Small intestine (tissue), 7 donors: ENCODE measurements around the gene ZNHIT3. TPM values are rescaled to one million over a fixed set of nuclear protein-coding genes. Genes with fewer than 3 reads are reported as not detected.
A peak's percentile ranks its signal among the peaks of the same experiment; 100 is the strongest.

Source experiments
- DNase-seq, 2 donors: peaks; one replicate each; pipeline versions ENCODE4 v3.0.0 to v3.0.0-alpha.2; 2013
- FAIRE-seq: peaks from 2 replicates; lab custom pipeline; 2012; peaks lifted over from hg19 to GRCh38; lab: Jason Lieb, UNC
- H3K27ac ChIP-seq, 3 donors: one replicate each; pipeline ENCODE4 v1.5.1; 2013; ENCODE audit warnings: low read length in 2 of 3, mild to moderate bottlenecking in 2 of 3, control low read depth in 1 of 3, inconsistent platforms in 1 of 3, low read depth in 1 of 3, moderate library complexity in 1 of 3
- H3K27me3 ChIP-seq, 3 donors: one replicate each; pipeline ENCODE4 v1.6.1; 2013; ENCODE audit warnings: low read length in 3 of 3, inconsistent platforms in 1 of 3; ENCODE audit not compliant: control insufficient read depth in 3 of 3, insufficient read depth in 3 of 3
- H3K36me3 ChIP-seq, 3 donors: one replicate each; pipeline ENCODE4 v1.6.1; 2013; ENCODE audit warnings: low read length in 3 of 3, inconsistent platforms in 1 of 3, low read depth in 1 of 3, mild to moderate bottlenecking in 1 of 3, moderate library complexity in 1 of 3; ENCODE audit not compliant: control insufficient read depth in 3 of 3, insufficient read depth in 2 of 3
- H3K4me1 ChIP-seq, 3 donors: one replicate each; pipeline ENCODE4 v1.6.1; 2013; ENCODE audit warnings: low read length in 2 of 3, inconsistent platforms in 1 of 3, low read depth in 1 of 3, mild to moderate bottlenecking in 1 of 3, moderate library complexity in 1 of 3; ENCODE audit not compliant: control insufficient read depth in 3 of 3, insufficient read depth in 2 of 3
- H3K4me3 ChIP-seq, 3 donors: one replicate each; pipeline ENCODE4 v1.5.1; 2013; ENCODE audit warnings: low read length in 3 of 3, control low read depth in 1 of 3, inconsistent platforms in 1 of 3, low read depth in 1 of 3, mild to moderate bottlenecking in 1 of 3, moderate library complexity in 1 of 3
- H3K9me3 ChIP-seq, 2 donors: one replicate each; pipeline ENCODE4 v1.6.1; 2013; ENCODE audit warnings: low read depth in 1 of 2, low read length in 1 of 2; ENCODE audit not compliant: control insufficient read depth in 2 of 2, insufficient read depth in 1 of 2
- WGBS, 3 donors: extraction: QIAGEN DNeasy Blood & Tissue Kit; methylation state at CpG; one replicate each; pipeline ENCODE4 v1.1.7; 2013; 5-methylcytosine and 5-hydroxymethylcytosine counted together
- polyA plus RNA-seq, 4 donors: library from polyadenylated mRNA; stranded (reverse) in 3 of 4; unstranded in 1 of 4; fragments of 200-250 nt in 3 of 4; fragments of 120-200 nt in 1 of 4; gene quantifications; one replicate each; pipeline versions ENCODE4 v1.2.1 to v1.2.3, GENCODE V29; 2013
- donor health status: healthy with polysubstance abuse.
- donor health status: control.
- donor health status: control.
- donor health status: Bipolar disorder and iron deficiency.
- donor health status: healthy.

ZNHIT3 gene
- polyA plus RNA-seq, 4 donors: 41.8 to 53.4 (median 48.7) TPM

DNA sequence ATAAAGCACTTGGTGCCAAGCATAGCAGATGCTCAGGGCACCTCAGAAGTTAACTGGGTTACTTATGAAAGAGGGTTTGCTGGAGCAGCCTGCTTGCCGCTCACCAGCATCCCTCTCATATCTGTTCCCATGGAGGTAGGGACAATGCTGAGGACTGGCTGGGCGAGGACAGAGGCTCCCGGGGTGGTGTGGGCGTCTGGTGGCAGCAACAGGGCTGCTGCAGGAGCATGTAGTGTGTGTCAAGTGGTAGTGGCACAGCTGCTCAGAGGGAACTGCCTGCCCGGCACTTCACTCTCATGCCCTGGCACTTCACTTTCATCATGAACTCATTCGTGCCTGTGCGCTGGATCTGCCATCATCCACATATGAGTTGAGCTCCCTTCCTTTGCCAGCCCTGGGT is 26.9 kb upstream of the ZNHIT3 start:
- WGBS, 3 donors: 58 to 76% (median 64%) methylated on average over 7 of the region's 7 CpGs
- no peaks in the 10 kb centered on the region for H3K36me3 ChIP-seq
- no peak for FAIRE-seq
- H3K4me3 ChIP-seq: no peak overlapping the region
- H3K27me3 ChIP-seq: peaks cover 0 to 27% (median 8%) of the 10 kb centered on the region in 3 donors
- no peak overlapping the region for H3K27ac ChIP-seq
- no peak for DNase-seq
- no peaks in the 10 kb centered on the region for H3K4me1 ChIP-seq
- H3K9me3 ChIP-seq: no peaks in the 10 kb centered on the region

DNA sequence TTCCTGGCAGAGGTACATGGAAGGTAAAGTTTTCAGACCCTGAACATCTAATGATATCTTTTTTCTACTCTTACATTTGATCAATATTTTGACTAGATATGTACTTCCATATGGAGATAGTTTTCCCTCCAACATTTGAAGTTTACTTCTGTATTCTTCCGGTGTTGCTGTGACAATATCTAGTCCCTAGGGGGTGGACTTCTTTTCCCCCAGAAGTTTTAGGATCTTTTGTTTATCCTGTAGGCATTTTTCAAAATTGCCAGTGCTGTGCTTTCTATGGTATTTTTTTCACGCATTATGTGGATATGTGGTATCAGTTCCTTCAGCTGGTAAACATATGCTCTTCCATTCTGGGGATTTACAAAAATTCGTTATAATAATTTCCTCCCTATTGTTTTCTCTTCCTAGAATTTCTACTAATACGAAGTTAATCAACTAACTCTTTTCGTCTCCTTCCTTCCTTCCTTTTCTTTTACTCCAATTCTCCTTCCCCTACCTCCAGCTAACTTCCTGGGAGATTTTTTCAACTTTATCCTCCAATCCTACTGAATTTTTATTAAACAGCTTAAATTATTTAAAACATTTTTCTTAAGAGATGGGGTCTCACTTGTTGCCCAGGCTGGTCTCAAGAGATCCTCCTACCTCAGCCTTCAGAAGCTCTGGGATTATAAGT is 26.1 kb upstream of the ZNHIT3 start:
- no peaks in the 10 kb centered on the region for H3K36me3 ChIP-seq
- H3K4me3 ChIP-seq: no peak overlapping the region
- H3K27me3 ChIP-seq: peaks cover 0 to 35% (median 14%) of the 10 kb centered on the region in 3 donors
- WGBS, 3 donors: 67 to 73% (median 69%) methylated on average over 5 of the region's 5 CpGs
- no peak for FAIRE-seq
- H3K27ac ChIP-seq: no peak overlapping the region
- H3K9me3 ChIP-seq: no peaks in the 10 kb centered on the region
- no peaks in the 10 kb centered on the region for H3K4me1 ChIP-seq
- no peak for DNase-seq

DNA sequence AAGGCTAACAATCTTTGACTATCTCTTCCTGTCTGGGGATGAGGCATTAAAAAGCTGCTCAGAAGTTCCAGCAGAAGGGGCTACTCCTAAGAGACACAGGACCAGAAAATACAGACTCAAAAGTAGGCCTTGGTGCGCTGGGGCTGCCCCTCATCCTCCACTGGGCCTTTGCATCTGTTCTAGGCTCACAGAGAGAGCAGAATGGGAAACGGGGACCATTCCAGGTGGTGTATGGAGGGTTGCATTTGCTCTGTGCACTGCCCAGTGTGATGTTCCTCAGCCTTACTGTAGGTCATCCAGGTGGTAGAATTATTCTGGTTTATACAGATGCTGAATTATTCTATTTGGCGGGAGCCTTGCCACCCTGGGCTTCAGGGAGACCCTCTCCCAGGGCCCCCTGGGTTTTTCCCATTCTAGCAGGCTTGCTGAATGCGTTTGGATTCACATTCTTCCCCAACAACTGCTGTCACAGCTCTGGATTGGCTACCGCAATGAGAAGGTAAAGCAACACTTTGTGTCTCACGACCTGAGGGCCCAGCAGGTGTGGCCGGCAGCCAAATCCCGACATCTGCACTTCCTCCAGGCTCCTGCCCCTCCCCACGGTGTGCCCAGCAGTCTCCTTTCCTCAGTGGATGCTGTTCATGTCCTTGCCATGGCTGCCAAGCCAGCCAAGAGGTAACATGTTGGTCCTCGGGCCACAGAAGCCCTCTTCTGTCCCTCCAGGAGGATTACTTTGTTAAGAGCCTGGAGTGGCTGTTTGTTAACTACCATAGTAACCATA is 25.0 kb upstream of the ZNHIT3 start:
- Histone ChIP-seq H3K4me1 (no peaks in the 10 kb centered on the region), H3K27ac (no peak overlapping the region), H3K27me3 (peaks cover 0 to 43% (median 14%) of the 10 kb centered on the region in 3 donors), H3K36me3 (no peaks in the 10 kb centered on the region), H3K4me3 (no peak overlapping the region), H3K9me3 (no peaks in the 10 kb centered on the region)
- 43 to 56% (median 43%) methylated on average over 10 of the region's 10 CpGs for WGBS, 3 donors
- FAIRE-seq (no peak), DNase-seq (no peak)

DNA sequence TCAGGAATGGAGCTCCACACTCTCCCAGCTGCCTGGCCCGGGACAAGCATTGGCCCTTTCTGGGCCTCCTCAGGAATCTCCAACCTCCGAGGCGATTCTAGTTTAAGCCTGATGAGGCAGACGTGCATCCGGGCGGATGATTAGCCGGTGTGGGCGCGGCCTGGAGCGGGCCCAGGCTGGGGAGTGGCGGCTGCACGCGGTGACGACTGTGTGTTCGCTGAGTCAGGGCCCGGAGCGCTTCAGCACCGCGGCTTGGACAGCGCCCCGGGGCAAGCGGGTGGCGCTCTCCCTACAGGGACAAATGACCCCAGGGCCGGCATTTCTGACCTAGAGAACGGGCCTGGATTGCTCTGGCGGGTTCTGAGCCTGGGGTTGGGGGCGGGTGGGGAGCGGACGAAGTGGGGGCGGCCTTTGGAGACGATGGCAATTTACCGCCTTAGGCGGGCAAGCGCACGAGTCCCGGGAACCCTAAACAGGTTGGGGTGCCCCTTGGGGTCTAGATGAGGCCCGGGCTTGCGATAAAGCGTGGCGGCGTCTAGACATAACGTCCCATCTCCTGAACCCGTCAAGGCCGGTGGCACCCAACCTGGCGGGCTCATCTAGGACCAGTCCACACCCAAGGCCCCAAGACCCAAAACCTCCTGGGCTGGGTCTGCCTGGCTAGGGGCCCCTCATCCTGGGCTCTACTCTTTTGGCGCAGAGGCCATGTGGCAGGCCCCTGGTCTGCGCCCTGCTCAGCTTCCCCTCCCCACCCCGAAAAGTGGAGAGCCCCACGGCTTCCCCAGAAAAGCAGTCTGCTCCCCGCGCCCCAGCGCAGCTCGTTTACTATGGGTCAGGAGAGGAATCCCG is 22.3 kb upstream of the ZNHIT3 start:
- 16 to 27% (median 20%) methylated on average over 51 to 54 of the region's 54 CpGs for WGBS, 3 donors
- peak; percentile 72 to 88 for DNase-seq
- H3K9me3 ChIP-seq: no peaks in the 10 kb centered on the region
- no peaks in the 10 kb centered on the region for H3K4me1 ChIP-seq
- no peak overlapping the region for H3K4me3 ChIP-seq
- peaks cover 0 to 50% (median 18%) of the 10 kb centered on the region in 3 donors for H3K27me3 ChIP-seq
- no peak overlapping the region for H3K27ac ChIP-seq
- no peaks in the 10 kb centered on the region for H3K36me3 ChIP-seq
- no peak for FAIRE-seq

DNA sequence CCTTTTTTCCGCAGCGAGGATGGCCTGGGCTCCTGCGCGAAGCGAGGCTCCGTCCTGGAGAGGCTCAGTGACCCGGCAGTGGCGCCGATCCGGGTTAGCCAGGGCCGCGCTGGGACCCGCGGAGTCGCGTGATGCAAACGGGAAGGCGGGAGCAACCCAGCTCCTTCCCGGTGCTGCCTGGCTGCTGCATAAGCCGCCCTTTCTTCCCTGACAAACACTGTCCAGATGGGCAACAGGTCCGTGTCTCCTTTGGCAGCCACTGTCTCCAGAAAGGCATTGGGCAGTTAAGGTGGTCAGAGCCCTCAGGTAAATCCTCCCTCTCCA is 21.8 kb upstream of the ZNHIT3 start:
- DNase-seq: no peak
- no peaks in the 10 kb centered on the region for H3K36me3 ChIP-seq
- FAIRE-seq: no peak
- H3K4me3 ChIP-seq: no peak overlapping the region
- WGBS, 3 donors: 17 to 26% (median 24%) methylated on average over 20 to 21 of the region's 21 CpGs
- H3K27ac ChIP-seq: no peak overlapping the region
- H3K9me3 ChIP-seq: no peaks in the 10 kb centered on the region
- H3K27me3 ChIP-seq: peaks cover 0 to 51% (median 20%) of the 10 kb centered on the region in 3 donors
- no peaks in the 10 kb centered on the region for H3K4me1 ChIP-seq

DNA sequence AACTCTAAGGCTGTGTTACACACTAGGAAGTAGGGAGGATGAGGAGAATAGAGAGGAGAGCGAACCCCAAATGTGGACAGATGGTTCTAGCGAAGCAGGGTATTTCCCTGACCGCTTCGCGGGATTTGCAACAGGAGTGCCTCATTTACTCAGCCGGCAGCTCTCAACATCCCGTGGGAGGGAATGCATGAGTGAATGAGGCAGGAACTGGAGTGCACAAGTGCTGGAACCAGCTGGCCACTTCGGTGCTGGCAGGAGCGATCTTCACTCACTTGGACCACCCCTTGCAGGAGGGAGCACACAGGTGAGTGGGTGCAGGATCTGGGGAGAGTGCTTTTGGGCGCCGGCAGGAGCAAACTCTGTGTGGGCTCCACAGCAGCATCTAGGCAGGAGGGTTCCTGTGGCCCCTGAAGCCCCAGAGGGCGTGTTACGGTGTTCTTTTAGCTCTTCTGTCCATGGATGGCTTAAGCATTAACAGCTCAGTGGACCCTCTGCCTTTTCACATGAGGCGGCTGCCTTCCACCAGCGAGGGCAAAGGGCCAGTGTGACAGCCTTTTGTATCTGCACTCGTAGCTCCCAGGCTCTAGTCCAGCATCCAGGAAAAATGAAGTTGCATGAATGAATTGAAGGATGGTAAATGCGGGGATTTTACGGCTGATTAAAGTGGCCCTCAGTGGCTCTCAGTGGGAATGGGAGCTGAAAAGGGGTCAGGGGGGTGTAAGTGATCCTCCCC is 17.4 kb upstream of the ZNHIT3 start:
- H3K27me3 ChIP-seq: peaks cover 0 to 35% (median 19%) of the 10 kb centered on the region in 3 donors
- no peak for FAIRE-seq

DNA sequence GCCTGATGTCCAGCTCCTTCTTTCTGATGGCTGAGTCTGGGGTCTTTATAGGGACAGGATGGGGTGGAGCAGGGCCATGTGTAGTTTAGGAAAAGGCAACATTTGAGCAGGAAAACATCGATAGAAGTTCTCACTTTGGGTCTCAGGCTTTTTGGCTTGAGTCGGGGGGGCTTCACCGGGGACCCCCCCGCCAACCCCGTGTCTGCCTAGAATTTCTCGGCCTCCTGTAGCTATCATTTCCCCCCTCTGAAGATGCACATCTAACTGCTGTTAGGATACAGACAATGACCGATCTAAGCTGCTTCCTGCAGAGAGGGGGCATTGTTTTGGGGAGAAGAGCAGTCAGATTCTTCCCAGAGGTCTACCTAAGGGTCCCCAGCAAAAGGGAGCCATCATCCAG is 16.7 kb upstream of the ZNHIT3 start:
- FAIRE-seq: no peak
- Histone ChIP-seq H3K9me3 (no peaks in the 10 kb centered on the region), H3K4me3 (no peak overlapping the region), H3K36me3 (no peaks in the 10 kb centered on the region), H3K27me3 (peaks cover 0 to 29% (median 13%) of the 10 kb centered on the region in 3 donors), H3K27ac (no peak overlapping the region), H3K4me1 (no peaks in the 10 kb centered on the region)
- no peak for DNase-seq
- WGBS, 3 donors: 70 to 75% (median 72%) methylated on average over 7 of the region's 7 CpGs

More for the DNA sequence above, 17.4 kb upstream of the ZNHIT3 start:
- Histone ChIP-seq H3K36me3 (no peaks in the 10 kb centered on the region), H3K4me1 (no peaks in the 10 kb centered on the region), H3K4me3 (no peak overlapping the region), H3K9me3 (no peaks in the 10 kb centered on the region), H3K27ac (no peak overlapping the region)
- 67 to 71% (median 69%) methylated on average over 18 of the region's 18 CpGs for WGBS, 3 donors
- DNase-seq: no peak

DNA sequence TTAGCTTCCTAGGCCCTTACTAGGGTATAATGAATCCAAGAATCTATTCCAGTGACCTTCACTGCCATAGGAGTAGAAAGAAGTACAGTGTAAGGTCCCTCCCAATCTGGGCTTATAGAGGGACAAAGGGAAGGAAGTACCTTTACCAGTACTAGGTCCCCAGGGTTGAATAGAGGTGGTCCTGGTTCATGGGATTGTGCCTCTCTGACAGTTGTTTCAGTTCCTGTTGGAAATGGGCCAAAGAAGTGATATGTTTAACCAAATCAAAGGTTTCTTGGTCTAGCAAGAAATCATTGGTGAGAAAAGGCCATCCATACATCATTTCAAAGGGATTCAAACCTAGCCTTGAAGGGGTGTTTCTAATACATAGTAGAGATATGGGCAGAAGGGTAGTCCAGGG is 16.0 kb upstream of the ZNHIT3 start:
- peaks cover 0 to 24% (median 9%) of the 10 kb centered on the region in 3 donors for H3K27me3 ChIP-seq
- FAIRE-seq: no peak
- H3K4me3 ChIP-seq: no peak overlapping the region
- H3K36me3 ChIP-seq: no peaks in the 10 kb centered on the region
- no peak for DNase-seq
- no peak overlapping the region for H3K27ac ChIP-seq
- H3K4me1 ChIP-seq: no peaks in the 10 kb centered on the region
- no peaks in the 10 kb centered on the region for H3K9me3 ChIP-seq
